ENCODE data around the gene PRRX2. TPM values are rescaled to one million over a fixed set of nuclear protein-coding genes. Genes with fewer than 3 reads are reported as not detected.
A peak's percentile ranks its signal among the peaks of the same experiment; 100 is the strongest.

PRRX2 gene
- total RNA-seq, 2 experiments from 2014 or later: not detected

DNA sequence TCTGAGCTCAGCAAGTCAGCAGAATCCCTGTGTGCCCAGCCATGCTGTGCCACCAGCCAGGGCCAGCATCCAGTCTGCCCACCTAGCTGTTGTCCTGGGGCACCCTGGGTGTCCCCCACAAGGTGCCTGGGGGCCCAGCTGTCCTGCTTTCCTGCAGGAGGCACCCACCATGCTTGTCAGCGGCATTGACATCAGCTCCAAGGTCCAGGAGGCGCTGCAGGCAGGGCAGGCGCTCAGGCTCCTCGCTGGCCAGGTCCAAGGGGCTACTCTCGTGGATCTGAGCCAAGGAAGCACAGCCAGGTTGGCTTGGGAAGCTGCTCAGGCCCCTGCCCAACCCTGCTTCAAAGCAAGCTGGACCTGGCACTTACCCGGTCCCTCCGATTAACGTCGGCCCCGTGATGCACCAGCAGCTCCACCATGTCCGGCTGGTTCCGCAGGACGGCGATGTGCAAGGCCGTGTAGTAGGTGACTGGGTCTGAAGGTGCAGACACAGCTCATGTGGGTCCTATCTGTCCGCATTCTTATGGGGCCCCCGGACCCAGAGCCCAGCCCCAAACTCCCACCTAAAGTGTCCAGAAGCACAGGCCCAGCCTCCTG lies 26.3 kb upstream of the PRRX2 start:
- CTCF ChIA-PET: interaction anchor here (0.6 to 7.5 kb wide), 3 partner anchors 14 to 145 kb away, joined by 3 to 51 read pairs (median 13); partner anchors contain the start of gene NTMT1
- Mint-ChIP-seq H3K4me3 (no peak overlapping the region), H3K27ac (no peak overlapping the region), H3K4me1 (peaks cover 25% of the 10 kb centered on the region), H3K27me3 (no peaks in the 10 kb centered on the region), H3K36me3 (ENCODE audit: low read depth) (peaks cover 27% of the 10 kb centered on the region), H3K9me3 (no peaks in the 10 kb centered on the region)
- DNase-seq: no peak
- POLR2A ChIA-PET: interaction anchor here (5.9 kb wide), 1 partner anchor 14 kb away, joined by 44 read pairs; the partner anchor contains the start of gene NTMT1

DNA sequence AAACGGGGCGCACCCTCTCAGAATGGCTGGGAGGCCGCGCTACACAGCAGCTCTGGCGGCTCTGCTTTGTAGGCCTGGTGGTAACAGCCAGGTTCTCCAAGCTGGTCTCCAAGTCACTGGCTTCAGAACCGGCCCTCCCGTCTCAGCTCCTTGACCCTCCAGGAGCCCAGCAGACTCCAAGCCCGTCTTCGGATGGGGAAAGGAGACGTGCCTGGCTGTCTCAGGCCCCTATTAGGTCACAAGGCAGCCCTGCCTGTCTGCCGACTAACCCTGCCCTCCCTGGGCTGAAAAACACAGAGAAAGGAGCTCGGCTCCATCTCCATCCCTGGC lies 25.7 kb upstream of the PRRX2 start:
- Mint-ChIP-seq H3K27me3 (no peaks in the 10 kb centered on the region), H3K4me1 (peaks cover 25% of the 10 kb centered on the region), H3K36me3 (ENCODE audit: low read depth) (peaks cover 26% of the 10 kb centered on the region), H3K27ac (no peak overlapping the region), H3K9me3 (no peaks in the 10 kb centered on the region), H3K4me3 (peak overlapping the region; percentile 81)
- DNase-seq: no peak
- POLR2A ChIA-PET: interaction anchor here (5.9 kb wide), 1 partner anchor 14 kb away, joined by 44 read pairs; the partner anchor contains the start of gene NTMT1
- CTCF ChIA-PET: interaction anchor here (0.6 to 7.5 kb wide), 4 partner anchors 14 to 144 kb away, joined by 3 to 51 read pairs (median 8); partner anchors contain the start of gene NTMT1

DNA sequence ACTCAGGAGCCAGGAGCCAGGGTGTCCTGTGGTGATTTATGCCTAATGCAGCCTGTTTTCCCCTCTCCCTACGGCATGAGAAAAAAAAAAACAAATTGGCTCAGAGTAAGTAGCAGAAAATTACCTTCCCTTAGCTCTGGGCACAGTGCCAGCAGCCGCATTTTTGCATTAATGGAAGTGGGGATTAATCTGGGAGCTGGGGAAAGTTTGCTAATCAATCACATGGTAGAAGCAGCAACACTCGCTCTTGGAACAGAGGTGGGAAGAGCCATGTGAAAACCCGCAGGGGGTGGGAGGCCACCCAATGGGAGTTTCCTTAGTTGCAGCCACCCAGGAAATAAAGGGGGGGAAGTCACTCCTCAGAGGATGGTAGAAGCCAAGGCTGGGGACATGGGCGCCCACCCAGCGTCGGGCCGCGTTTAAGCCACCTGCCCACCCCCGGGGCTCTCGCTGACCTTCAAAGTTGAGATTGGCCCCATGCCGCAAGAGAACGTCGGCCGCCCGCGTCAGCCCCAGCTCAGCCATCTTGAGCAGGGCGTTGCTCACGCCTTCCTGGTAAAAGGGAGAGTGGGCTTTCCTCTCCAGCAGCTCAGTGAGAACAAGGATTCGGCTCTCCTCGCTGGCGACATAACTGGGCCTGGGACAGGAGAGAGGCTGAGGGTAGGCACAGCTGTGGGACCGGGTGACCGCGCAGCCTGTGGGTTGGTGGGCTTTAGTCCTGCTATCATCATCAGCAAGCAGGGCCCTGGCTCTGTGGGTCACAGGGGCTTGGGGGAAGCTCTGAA lies 25.2 kb upstream of the PRRX2 start:
- no peak for DNase-seq
- CTCF ChIA-PET: interaction anchor here (1.2 to 7.5 kb wide), 3 partner anchors 15 to 143 kb away, joined by 4 to 51 read pairs (median 13); partner anchors contain the start of gene NTMT1
- Mint-ChIP-seq H3K27ac (no peak overlapping the region), H3K4me1 (peaks cover 25% of the 10 kb centered on the region), H3K9me3 (no peaks in the 10 kb centered on the region), H3K27me3 (no peaks in the 10 kb centered on the region), H3K4me3 (peak overlapping the region; percentile 81), H3K36me3 (ENCODE audit: low read depth) (peaks cover 21% of the 10 kb centered on the region)
- POLR2A ChIA-PET: interaction anchor here (2.0 to 5.9 kb wide), 2 partner anchors 10 to 15 kb away, joined by 10 to 44 read pairs; partner anchors contain the start of gene NTMT1

DNA sequence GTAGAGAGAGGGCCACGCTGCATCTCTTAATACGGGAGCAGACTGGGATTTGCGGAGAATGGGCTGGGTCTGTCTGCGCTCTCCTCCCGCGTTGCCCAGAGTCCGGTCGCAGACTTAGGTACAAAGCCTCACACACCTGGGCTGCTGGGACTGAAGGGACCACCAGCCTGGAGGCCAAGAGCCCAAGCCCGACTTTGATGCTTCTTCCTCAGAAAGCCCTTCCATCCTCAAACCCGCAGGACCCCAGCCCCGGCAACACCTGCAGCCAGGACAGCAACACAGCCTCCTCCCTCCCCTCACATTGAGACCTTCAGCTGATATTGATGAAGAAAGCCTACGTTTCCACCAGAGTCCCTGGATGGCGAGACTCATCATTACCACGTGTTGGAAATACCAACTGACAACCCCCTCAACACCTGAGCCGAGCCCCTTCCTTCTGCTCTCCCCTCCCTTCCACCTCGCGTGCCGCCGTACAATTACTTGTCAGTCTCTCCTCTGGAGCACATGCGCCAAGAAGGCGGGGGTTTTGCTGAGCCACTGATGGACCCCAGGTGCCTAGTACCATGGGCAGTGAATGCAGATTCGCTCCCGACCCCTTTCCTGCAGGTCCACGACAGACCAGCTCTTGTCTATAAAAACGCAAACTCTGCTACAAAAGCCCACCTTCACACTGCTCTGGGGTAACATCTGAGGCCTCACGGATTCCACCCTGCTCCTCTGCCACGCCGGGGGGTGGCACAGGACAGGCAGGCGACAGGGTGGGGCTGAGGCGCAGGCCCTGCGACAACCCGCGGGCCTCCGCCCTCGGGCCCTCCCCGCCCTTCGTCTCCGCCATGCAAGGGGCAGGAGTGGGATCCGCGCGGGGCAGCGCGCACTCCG lies 24.3 kb upstream of the PRRX2 start:
- CTCF ChIA-PET: interaction anchor here (1.2 to 7.5 kb wide), 3 partner anchors 16 to 143 kb away, joined by 4 to 51 read pairs (median 13); partner anchors contain the start of gene NTMT1
- Mint-ChIP-seq H3K27ac (peak overlapping the region; percentile 73), H3K4me1 (peaks cover 25% of the 10 kb centered on the region), H3K9me3 (no peaks in the 10 kb centered on the region), H3K4me3 (peak overlapping the region; percentile 81), H3K27me3 (no peaks in the 10 kb centered on the region), H3K36me3 (ENCODE audit: low read depth) (peaks cover 15% of the 10 kb centered on the region)
- DNase-seq: no peak
- POLR2A ChIA-PET: interaction anchor here (0.8 to 5.9 kb wide), 3 partner anchors 11 to 530 kb away, joined by 3 to 44 read pairs (median 10); partner anchors contain the start of genes CRAT, NTMT1 and PTPA

DNA sequence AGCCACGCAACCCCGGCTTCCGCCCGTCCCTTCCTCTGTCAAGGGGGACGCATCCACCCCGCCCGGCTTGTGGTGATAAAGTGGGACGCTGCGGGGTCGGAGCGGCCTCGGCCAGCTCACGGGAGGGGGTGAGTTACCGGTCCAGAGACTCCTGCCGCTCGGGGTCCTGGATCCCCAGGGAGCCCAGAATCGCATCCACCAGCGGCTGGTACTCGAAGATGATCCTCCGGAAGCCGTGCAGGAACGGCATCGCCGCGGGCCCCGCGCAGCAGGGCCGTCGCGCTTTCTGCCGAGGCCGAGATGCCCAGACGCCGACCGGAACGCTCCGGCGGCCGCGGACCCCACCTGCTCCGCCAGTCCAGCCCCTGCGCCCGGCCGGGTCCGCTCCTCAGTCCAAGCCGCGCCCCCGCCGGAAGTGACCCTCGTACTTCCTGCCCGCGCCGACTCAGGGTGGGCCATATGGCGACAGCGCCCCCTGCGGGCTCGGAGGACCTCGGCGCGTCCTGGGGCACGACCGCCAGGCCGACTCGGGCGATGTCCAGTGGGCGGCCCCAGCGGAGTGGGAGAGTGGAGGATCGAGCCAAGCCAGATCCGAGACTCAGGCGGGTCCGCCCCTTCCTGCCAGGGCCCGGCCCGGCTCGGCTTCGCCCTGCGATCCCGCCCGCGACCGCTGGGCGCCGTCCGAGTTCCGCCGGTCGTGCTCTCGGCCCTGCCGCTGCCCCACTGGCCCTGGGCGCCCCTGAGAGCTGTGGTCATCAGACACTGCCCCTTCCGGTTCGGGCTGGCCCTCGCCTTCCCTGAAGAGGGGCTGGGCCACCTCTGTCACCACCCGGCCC lies 23.5 kb upstream of the PRRX2 start, which contains the start of gene ASB6:
ASB6 (minus strand) TSS at position 402 of the 836 bp plus-strand sequence; CDS start at position 250, 152 bp downstream.
- Mint-ChIP-seq H3K4me3 (peak within 1 kb of the TSS; percentile 81), H3K9me3 (no peaks in the 10 kb centered on the region), H3K36me3 (ENCODE audit: low read depth) (peaks cover 15% of the 10 kb centered on the region), H3K27me3 (no peaks in the 10 kb centered on the region), H3K27ac (peak within 1 kb of the TSS; percentile 73), H3K4me1 (peaks cover 25% of the 10 kb centered on the region)
- peak; percentile 94 for DNase-seq
- ChIA-PET POLR2A (interaction anchor here (0.8 to 5.9 kb wide), 3 partner anchors 12 to 531 kb away, joined by 3 to 44 read pairs (median 10); partner anchors contain the start of genes CRAT, NTMT1 and PTPA), CTCF (interaction anchor here (0.7 to 7.5 kb wide), 9 partner anchors 17 to 510 kb away, joined by 3 to 51 read pairs (median 6); partner anchors contain the start of gene NTMT1)

DNA sequence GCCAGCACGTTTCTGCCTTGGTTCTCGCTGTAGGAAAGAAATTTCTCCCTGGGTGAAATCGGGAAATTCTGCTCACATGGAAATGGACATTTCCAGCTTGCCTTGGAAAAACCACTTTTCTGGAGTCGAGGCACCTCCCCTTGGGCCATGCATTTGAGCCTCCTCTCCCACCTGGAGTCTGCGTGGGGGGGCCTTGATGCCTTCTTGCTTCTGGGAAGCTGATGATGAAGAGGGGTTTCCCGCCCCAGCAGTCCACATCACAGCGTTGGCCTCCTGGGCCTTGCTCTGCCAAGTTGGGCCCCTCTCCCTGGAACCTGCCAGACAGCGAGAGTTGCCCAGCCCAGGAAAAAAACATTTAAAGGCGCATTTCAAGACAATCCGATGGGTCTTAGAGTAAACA lies 21.7 kb upstream of the PRRX2 start:
- Mint-ChIP-seq H3K27me3 (no peaks in the 10 kb centered on the region), H3K4me3 (peak overlapping the region; percentile 39), H3K9me3 (no peaks in the 10 kb centered on the region), H3K36me3 (ENCODE audit: low read depth) (peaks cover 2% of the 10 kb centered on the region), H3K4me1 (peaks cover 20% of the 10 kb centered on the region), H3K27ac (no peak overlapping the region)
- POLR2A ChIA-PET: no interaction called here
- no peak for DNase-seq
- CTCF ChIA-PET: interaction anchor here (0.8 to 7.5 kb wide), 7 partner anchors 18 to 512 kb away, joined by 3 to 51 read pairs (median 7); partner anchors contain the start of gene NTMT1

- Mint-ChIP-seq H3K4me3 (no peak overlapping the region), H3K36me3 (ENCODE audit: low read depth) (peaks cover 2% of the 10 kb centered on the region), H3K9me3 (no peaks in the 10 kb centered on the region), H3K4me1 (peaks cover 20% of the 10 kb centered on the region), H3K27ac (no peak overlapping the region), H3K27me3 (no peaks in the 10 kb centered on the region)
- ChIA-PET CTCF (interaction anchor here (2.3 to 7.5 kb wide), 3 partner anchors 19 to 93 kb away, joined by 7 to 51 read pairs (median 14); partner anchors contain the start of gene NTMT1), POLR2A (no interaction called here)
- no peak for DNase-seq
These were observed 21.1 kb upstream of the PRRX2 start for GRCh38 chr9:129644365-129644764.

DNA sequence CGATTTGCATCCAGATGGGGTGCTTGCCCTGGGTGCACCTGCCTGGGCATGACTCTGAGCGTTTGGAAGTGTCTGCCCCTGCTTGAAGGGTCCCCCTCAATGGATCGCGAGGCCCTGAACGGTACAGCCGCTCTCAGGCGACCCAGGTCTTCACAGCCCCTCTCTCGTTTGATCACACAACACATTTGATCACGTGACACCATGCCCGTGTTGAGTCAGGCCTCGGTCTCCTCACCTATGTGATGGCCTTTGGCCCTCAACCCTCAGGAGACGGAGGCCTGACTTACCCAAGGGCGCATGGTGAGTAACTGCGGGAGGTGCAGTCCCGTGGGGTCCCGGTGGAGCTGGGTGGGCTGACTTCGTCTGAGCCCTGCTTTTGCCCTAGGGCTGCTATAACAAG lies 20.5 kb upstream of the PRRX2 start:
- no peaks in the 10 kb centered on the region for H3K36me3 Mint-ChIP-seq (ENCODE audit: low read depth)
- ChIA-PET CTCF (interaction anchor here (3.2 kb wide), 1 partner anchor 82 kb away, joined by 14 read pairs; no protein-coding TSS in a partner anchor), POLR2A (no interaction called here)
- no peak overlapping the region for H3K27ac Mint-ChIP-seq
- DNase-seq: no peak
- H3K9me3 Mint-ChIP-seq: no peaks in the 10 kb centered on the region
- H3K4me1 Mint-ChIP-seq: peaks cover 18% of the 10 kb centered on the region
- H3K27me3 Mint-ChIP-seq: no peaks in the 10 kb centered on the region
- no peak overlapping the region for H3K4me3 Mint-ChIP-seq

GRCh38 chr9:129646252-129646651 lies 19.2 kb upstream of the PRRX2 start:
- Mint-ChIP-seq H3K4me1 (peaks cover 5% of the 10 kb centered on the region), H3K9me3 (no peaks in the 10 kb centered on the region), H3K27ac (no peak overlapping the region), H3K27me3 (no peaks in the 10 kb centered on the region), H3K36me3 (ENCODE audit: low read depth) (no peaks in the 10 kb centered on the region), H3K4me3 (no peak overlapping the region)
- POLR2A ChIA-PET: no interaction called here
- CTCF ChIA-PET: no interaction called here
- DNase-seq: no peak

DNA sequence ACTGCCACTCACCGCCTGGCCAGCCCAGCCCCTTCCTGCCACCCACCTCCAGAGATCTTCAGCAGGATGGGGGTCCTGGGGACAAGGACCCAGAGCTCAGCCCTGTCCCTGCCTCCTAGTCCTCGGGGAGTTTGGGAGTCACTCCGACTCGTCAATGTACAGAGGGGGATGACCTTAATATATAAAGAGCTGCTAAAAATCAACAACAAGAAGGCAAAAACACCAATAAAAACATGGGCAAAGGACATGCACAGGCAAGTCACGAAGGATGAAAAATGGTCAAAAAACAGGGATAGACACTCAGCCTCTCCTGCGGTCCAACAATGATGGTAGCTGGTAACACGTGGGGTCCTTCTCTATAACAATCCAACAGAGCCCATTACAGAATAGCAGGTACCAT lies 18.8 kb upstream of the PRRX2 start:
- Mint-ChIP-seq H3K36me3 (ENCODE audit: low read depth) (no peaks in the 10 kb centered on the region), H3K27ac (no peak overlapping the region), H3K4me1 (peaks cover 3% of the 10 kb centered on the region), H3K27me3 (no peaks in the 10 kb centered on the region), H3K4me3 (no peak overlapping the region), H3K9me3 (no peaks in the 10 kb centered on the region)
- POLR2A ChIA-PET: no interaction called here
- CTCF ChIA-PET: no interaction called here
- no peak for DNase-seq

- H3K36me3 Mint-ChIP-seq (ENCODE audit: low read depth): no peaks in the 10 kb centered on the region
- H3K9me3 Mint-ChIP-seq: no peaks in the 10 kb centered on the region
- H3K27ac Mint-ChIP-seq: no peak overlapping the region
- POLR2A ChIA-PET: no interaction called here
- no peak overlapping the region for H3K4me3 Mint-ChIP-seq
- no peaks in the 10 kb centered on the region for H3K27me3 Mint-ChIP-seq
- no peak for DNase-seq
- no peaks in the 10 kb centered on the region for H3K4me1 Mint-ChIP-seq
- CTCF ChIA-PET: no interaction called here
These were observed 17.8 kb upstream of the PRRX2 start for GRCh38 chr9:129647635-129648034.
